Astrocyte of the cerebellum (primary cell): Measurements from ENCODE around the gene PGAM5.

Experiments
- DNase-seq: peaks from one replicate; pipeline ENCODE4 v3.0.0-alpha.2; 2011; ENCODE audit warnings: low read depth
- H3K4me3 ChIP-seq: 2 replicates; pipeline ENCODE4 v1.5.1; 2011; ENCODE audit warnings: mild to moderate bottlenecking, low read depth, low read length, moderate library complexity
- CTCF ChIP-seq: IDR thresholded peaks from 2 replicates; pipeline ENCODE4 v1.5.1; 2012; ENCODE audit warnings: low read length, low read depth, moderate library complexity, mild to moderate bottlenecking; ENCODE audit errors: missing control alignments
- in situ Hi-C: cut with HindIII; loops from 2 replicates; pipeline ENCODE4 v1.10.0; 2017; ENCODE audit warnings: low sequenced_read_pairs

The PGAM5 gene

GRCh38 chr12:132765361-132765760 lies 54.7 kb downstream of the PGAM5 start:
- DNase-seq = no peak
- in situ Hi-C loops = no loop called here
- TF ChIP-seq CTCF = no peak

DNA sequence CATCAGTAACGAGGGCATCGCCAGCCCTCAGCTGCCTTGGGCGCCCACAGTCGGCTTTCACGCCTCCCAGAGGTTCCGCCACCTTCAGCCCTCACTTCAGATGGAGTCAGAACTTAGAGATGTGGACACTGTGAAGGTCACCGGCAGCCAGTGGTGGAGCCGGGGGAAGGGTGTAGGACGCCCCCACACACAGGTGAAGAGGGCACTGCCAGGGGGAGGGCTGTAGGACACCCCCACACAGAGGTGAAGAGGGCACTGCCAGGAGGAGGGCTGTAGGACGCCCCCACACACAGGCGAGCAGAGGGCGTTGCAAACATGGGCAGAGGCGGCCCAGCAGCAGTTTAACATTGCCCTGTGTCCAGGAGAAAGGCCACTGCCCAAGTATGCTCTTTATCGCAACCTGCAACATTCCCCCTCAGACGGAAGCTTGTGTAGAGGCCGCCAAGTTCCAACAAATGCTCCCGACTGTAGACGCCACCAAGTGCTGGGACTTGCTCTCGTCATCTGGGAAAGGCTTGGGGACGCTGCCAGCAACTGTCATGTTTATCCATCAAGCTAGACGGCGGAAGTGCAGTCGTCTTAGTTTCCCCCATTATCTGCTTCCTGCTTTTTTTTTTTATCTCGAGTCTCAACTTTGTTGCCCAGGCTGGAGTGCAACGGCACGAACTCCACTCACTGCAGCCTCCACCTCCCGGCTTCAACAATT lies 55.9 kb downstream of the PGAM5 start:
- in situ Hi-C loops = no loop called here
- H3K4me3 ChIP-seq = no peak overlapping the region
- TF ChIP-seq CTCF = no peak
- no peak for DNase-seq

More at GRCh38 chr12:132765361-132765760, 54.7 kb downstream of the PGAM5 start:
- H3K4me3 ChIP-seq = no peak overlapping the region

- TF ChIP-seq CTCF = no peak
- in situ Hi-C loops = no loop called here
- no peak overlapping the region for H3K4me3 ChIP-seq
- DNase-seq = no peak
These were observed 60.6 kb downstream of the PGAM5 start for GRCh38 chr12:132771126-132771838.
